ENCODE results near the gene COL18A1. TPM values are rescaled to one million over a fixed set of nuclear protein-coding genes. Genes with fewer than 3 reads are reported as not detected.

The COL18A1 gene
- total RNA-seq, 1 donor from 2014 or later, result 59.0 TPM

- H3K27ac ChIP-seq (ENCODE audit: low read depth, low read length), result peak overlapping the region; percentile 33
Measured at GRCh38 chr21:45388611-45389296, 16.2 kb upstream of the COL18A1 start.

GRCh38 chr21:45390121-45390751 is 14.7 kb upstream of the COL18A1 start:
- Histone ChIP-seq H3K36me3 (ENCODE audit: control insufficient read depth in 3 of 3, insufficient read depth in 3 of 3, low read length in 3 of 3) (no peaks in the 10 kb centered on the region), H3K4me3 (ENCODE audit: low read length in 3 of 3) (no peak overlapping the region), H3K9me3 (ENCODE audit: control insufficient read depth in 3 of 3, low read length in 3 of 3) (no peaks in the 10 kb centered on the region), H3K4me1 (ENCODE audit: control insufficient read depth in 3 of 3, insufficient read depth in 3 of 3, low read length in 3 of 3) (peaks cover 12 to 20% (median 17%) of the 10 kb centered on the region in 3 donors), H3K9ac (ENCODE audit: low read depth in 1 of 3, low read length in 3 of 3) (no peak overlapping the region), H3K27me3 (ENCODE audit: control insufficient read depth in 3 of 3, insufficient read depth in 3 of 3, low read length in 3 of 3) (peaks cover 20 to 49% (median 22%) of the 10 kb centered on the region in 3 donors), H3K27ac (ENCODE audit: low read depth, low read length) (no peak overlapping the region)

More at GRCh38 chr21:45388611-45389296, 16.2 kb upstream of the COL18A1 start:
- Histone ChIP-seq H3K36me3 (ENCODE audit: control insufficient read depth in 3 of 3, insufficient read depth in 3 of 3, low read length in 3 of 3) (no peaks in the 10 kb centered on the region), H3K9ac (ENCODE audit: low read depth in 1 of 3, low read length in 3 of 3) (peak overlapping the region in 1 of 3 donors; percentile 8), H3K4me3 (ENCODE audit: low read length in 3 of 3) (no peak overlapping the region), H3K27me3 (ENCODE audit: control insufficient read depth in 3 of 3, insufficient read depth in 3 of 3, low read length in 3 of 3) (peaks cover 22 to 52% (median 23%) of the 10 kb centered on the region in 3 donors), H3K4me1 (ENCODE audit: control insufficient read depth in 3 of 3, insufficient read depth in 3 of 3, low read length in 3 of 3) (peaks cover 12 to 20% (median 17%) of the 10 kb centered on the region in 3 donors), H3K9me3 (ENCODE audit: control insufficient read depth in 3 of 3, low read length in 3 of 3) (no peaks in the 10 kb centered on the region)

GRCh38 chr21:45390831-45391742 is 13.9 kb upstream of the COL18A1 start:
- H3K9me3 ChIP-seq (ENCODE audit: control insufficient read depth in 3 of 3, low read length in 3 of 3), result no peaks in the 10 kb centered on the region
- H3K4me1 ChIP-seq (ENCODE audit: control insufficient read depth in 3 of 3, insufficient read depth in 3 of 3, low read length in 3 of 3), result peaks cover 12 to 20% (median 17%) of the 10 kb centered on the region in 3 donors
- no peak overlapping the region for H3K9ac ChIP-seq (ENCODE audit: low read depth in 1 of 3, low read length in 3 of 3)
- peaks cover 15 to 42% (median 15%) of the 10 kb centered on the region in 3 donors for H3K27me3 ChIP-seq (ENCODE audit: control insufficient read depth in 3 of 3, insufficient read depth in 3 of 3, low read length in 3 of 3)
- no peak overlapping the region for H3K4me3 ChIP-seq (ENCODE audit: low read length in 3 of 3)
- no peaks in the 10 kb centered on the region for H3K36me3 ChIP-seq (ENCODE audit: control insufficient read depth in 3 of 3, insufficient read depth in 3 of 3, low read length in 3 of 3)
- no peak overlapping the region for H3K27ac ChIP-seq (ENCODE audit: low read depth, low read length)

- Histone ChIP-seq H3K27ac (ENCODE audit: low read depth, low read length) (no peak overlapping the region), H3K36me3 (ENCODE audit: control insufficient read depth in 3 of 3, insufficient read depth in 3 of 3, low read length in 3 of 3) (no peaks in the 10 kb centered on the region), H3K27me3 (ENCODE audit: control insufficient read depth in 3 of 3, insufficient read depth in 3 of 3, low read length in 3 of 3) (peaks cover 6 to 34% (median 9%) of the 10 kb centered on the region in 3 donors), H3K9me3 (ENCODE audit: control insufficient read depth in 3 of 3, low read length in 3 of 3) (no peaks in the 10 kb centered on the region), H3K4me3 (ENCODE audit: low read length in 3 of 3) (no peak overlapping the region), H3K4me1 (ENCODE audit: control insufficient read depth in 3 of 3, insufficient read depth in 3 of 3, low read length in 3 of 3) (peaks cover 5 to 12% (median 9%) of the 10 kb centered on the region in 3 donors), H3K9ac (ENCODE audit: low read depth in 1 of 3, low read length in 3 of 3) (no peak overlapping the region)
Measured at GRCh38 chr21:45391743-45392572, 13.0 kb upstream of the COL18A1 start.

- Histone ChIP-seq H3K4me1 (ENCODE audit: control insufficient read depth in 3 of 3, insufficient read depth in 3 of 3, low read length in 3 of 3) (peaks cover 0 to 6% (median 3%) of the 10 kb centered on the region in 3 donors), H3K9ac (ENCODE audit: low read depth in 1 of 3, low read length in 3 of 3) (no peak overlapping the region), H3K9me3 (ENCODE audit: control insufficient read depth in 3 of 3, low read length in 3 of 3) (no peaks in the 10 kb centered on the region), H3K4me3 (ENCODE audit: low read length in 3 of 3) (no peak overlapping the region), H3K27ac (ENCODE audit: low read depth, low read length) (no peak overlapping the region), H3K36me3 (ENCODE audit: control insufficient read depth in 3 of 3, insufficient read depth in 3 of 3, low read length in 3 of 3) (no peaks in the 10 kb centered on the region), H3K27me3 (ENCODE audit: control insufficient read depth in 3 of 3, insufficient read depth in 3 of 3, low read length in 3 of 3) (peaks cover 3 to 34% (median 7%) of the 10 kb centered on the region in 3 donors)
Measured at GRCh38 chr21:45392573-45392971, 12.4 kb upstream of the COL18A1 start.

- peaks cover 3 to 34% (median 7%) of the 10 kb centered on the region in 3 donors for H3K27me3 ChIP-seq (ENCODE audit: control insufficient read depth in 3 of 3, insufficient read depth in 3 of 3, low read length in 3 of 3)
- H3K4me3 ChIP-seq (ENCODE audit: low read length in 3 of 3), result no peak overlapping the region
- no peaks in the 10 kb centered on the region for H3K9me3 ChIP-seq (ENCODE audit: control insufficient read depth in 3 of 3, low read length in 3 of 3)
- no peak overlapping the region for H3K27ac ChIP-seq (ENCODE audit: low read depth, low read length)
- H3K9ac ChIP-seq (ENCODE audit: low read depth in 1 of 3, low read length in 3 of 3), result no peak overlapping the region
- H3K36me3 ChIP-seq (ENCODE audit: control insufficient read depth in 3 of 3, insufficient read depth in 3 of 3, low read length in 3 of 3), result no peaks in the 10 kb centered on the region
- peaks cover 0 to 3% (median 0%) of the 10 kb centered on the region in 3 donors for H3K4me1 ChIP-seq (ENCODE audit: control insufficient read depth in 3 of 3, insufficient read depth in 3 of 3, low read length in 3 of 3)
Measured at GRCh38 chr21:45393021-45393420, 11.9 kb upstream of the COL18A1 start.

- Histone ChIP-seq H3K9me3 (ENCODE audit: control insufficient read depth in 3 of 3, low read length in 3 of 3) (no peaks in the 10 kb centered on the region), H3K36me3 (ENCODE audit: control insufficient read depth in 3 of 3, insufficient read depth in 3 of 3, low read length in 3 of 3) (no peaks in the 10 kb centered on the region), H3K4me1 (ENCODE audit: control insufficient read depth in 3 of 3, insufficient read depth in 3 of 3, low read length in 3 of 3) (no peaks in the 10 kb centered on the region), H3K27me3 (ENCODE audit: control insufficient read depth in 3 of 3, insufficient read depth in 3 of 3, low read length in 3 of 3) (peaks cover 3 to 26% (median 4%) of the 10 kb centered on the region in 3 donors), H3K27ac (ENCODE audit: low read depth, low read length) (no peak overlapping the region), H3K9ac (ENCODE audit: low read depth in 1 of 3, low read length in 3 of 3) (no peak overlapping the region), H3K4me3 (ENCODE audit: low read length in 3 of 3) (no peak overlapping the region)
Measured at GRCh38 chr21:45393833-45394638, 10.9 kb upstream of the COL18A1 start.

- Histone ChIP-seq H3K9ac (ENCODE audit: low read depth in 1 of 3, low read length in 3 of 3) (no peak overlapping the region), H3K36me3 (ENCODE audit: control insufficient read depth in 3 of 3, insufficient read depth in 3 of 3, low read length in 3 of 3) (no peaks in the 10 kb centered on the region), H3K27ac (ENCODE audit: low read depth, low read length) (no peak overlapping the region), H3K9me3 (ENCODE audit: control insufficient read depth in 3 of 3, low read length in 3 of 3) (no peaks in the 10 kb centered on the region), H3K27me3 (ENCODE audit: control insufficient read depth in 3 of 3, insufficient read depth in 3 of 3, low read length in 3 of 3) (peaks cover 0 to 15% (median 4%) of the 10 kb centered on the region in 3 donors), H3K4me3 (ENCODE audit: low read length in 3 of 3) (no peak overlapping the region), H3K4me1 (ENCODE audit: control insufficient read depth in 3 of 3, insufficient read depth in 3 of 3, low read length in 3 of 3) (no peaks in the 10 kb centered on the region)
Measured at GRCh38 chr21:45396620-45396995, 8.4 kb upstream of the COL18A1 start.
